Muscle of leg (tissue), 11 donors: ENCODE results near the gene PPP1CA. TPM values are rescaled to one million over a fixed set of nuclear protein-coding genes. Genes with fewer than 3 reads are reported as not detected.
A peak's percentile ranks its signal among the peaks of the same experiment; 100 is the strongest.

ENCODE experiments used
- DNase-seq: peaks from one replicate; pipeline ENCODE4 v3.0.0; 2013
- H3K27ac ChIP-seq: one replicate; pipeline ENCODE4 v1.5.1; 2013; ENCODE audit warnings: mild to moderate bottlenecking, low read length, control low read depth
- H3K27me3 ChIP-seq: one replicate; pipeline ENCODE4 v1.6.1; 2013; ENCODE audit warnings: low read length; ENCODE audit not compliant: control insufficient read depth, insufficient read depth
- H3K36me3 ChIP-seq: one replicate; pipeline ENCODE4 v1.6.1; 2013; ENCODE audit warnings: low read length; ENCODE audit not compliant: control insufficient read depth, insufficient read depth
- H3K4me1 ChIP-seq: one replicate; pipeline ENCODE4 v1.6.1; 2013; ENCODE audit warnings: low read length; ENCODE audit not compliant: control insufficient read depth, insufficient read depth
- H3K4me3 ChIP-seq: one replicate; pipeline ENCODE4 v1.5.1; 2013; ENCODE audit warnings: low read length, control low read depth
- H3K9me3 ChIP-seq: replicated peaks from 2 replicates; pipeline ENCODE4 v1.6.1; 2013; ENCODE audit warnings: low read depth, low read length; ENCODE audit not compliant: control insufficient read depth
- WGBS: methylation state at CpG from one replicate; pipeline ENCODE4 v1.1.5; 2013; ENCODE audit warnings: missing lambda C conversion rate; ENCODE audit not compliant: insufficient coverage; 5-methylcytosine and 5-hydroxymethylcytosine counted together
- polyA plus RNA-seq, 8 donors: library from polyadenylated mRNA; unstranded; fragments of 120-200 nt; gene quantifications; one replicate each; pipeline versions ENCODE4 v1.2.1 to v1.2.3, GENCODE V29; 2013; ENCODE audit warnings: inconsistent platforms in 1 of 8, low replicate concordance in 1 of 8; ENCODE audit not compliant: insufficient read length in 8 of 8, insufficient read depth in 1 of 8
- total RNA-seq: library from RNA; stranded (reverse); fragments of 120-200 nt; gene quantifications from one replicate; pipeline ENCODE4 v1.2.4, GENCODE V29; 2013

PPP1CA gene
- total and polyA plus RNA-seq, 9 donors, result 127 to 150 (median 141) TPM

- Histone ChIP-seq H3K27me3 (no peaks in the 10 kb centered on the region), H3K4me1 (peaks cover 32% of the 10 kb centered on the region), H3K9me3 (no peaks in the 10 kb centered on the region), H3K27ac (no peak overlapping the region), H3K36me3 (peaks cover 38% of the 10 kb centered on the region), H3K4me3 (no peak overlapping the region)
- no peak for DNase-seq
- 85% methylated on average over 21 of the region's 21 CpGs for WGBS
Observed at GRCh38 chr11:67441098-67441563, 39.5 kb upstream of the PPP1CA start.

- Histone ChIP-seq H3K4me1 (peaks cover 33% of the 10 kb centered on the region), H3K9me3 (no peaks in the 10 kb centered on the region), H3K36me3 (peaks cover 43% of the 10 kb centered on the region), H3K27me3 (no peaks in the 10 kb centered on the region), H3K27ac (peak overlapping the region; percentile 7), H3K4me3 (no peak overlapping the region)
- 75% methylated on average over 17 of the region's 17 CpGs for WGBS
- DNase-seq, result no peak
Observed at GRCh38 chr11:67440229-67441097, 38.8 kb upstream of the PPP1CA start.

- Histone ChIP-seq H3K4me3 (no peak overlapping the region), H3K4me1 (peaks cover 34% of the 10 kb centered on the region), H3K36me3 (peaks cover 51% of the 10 kb centered on the region), H3K27ac (peak overlapping the region; percentile 7), H3K9me3 (no peaks in the 10 kb centered on the region), H3K27me3 (no peaks in the 10 kb centered on the region)
- WGBS, result 77% methylated on average over 13 of the region's 31 CpGs
- DNase-seq, result no peak
Observed at GRCh38 chr11:67439321-67440228, 37.9 kb upstream of the PPP1CA start.

GRCh38 chr11:67438158-67438902 lies 36.7 kb upstream of the PPP1CA start:
- H3K4me1 ChIP-seq, result peaks cover 34% of the 10 kb centered on the region
- 68% methylated on average over 20 of the region's 41 CpGs for WGBS
- no peak for DNase-seq
- H3K27me3 ChIP-seq, result no peaks in the 10 kb centered on the region
- H3K9me3 ChIP-seq, result no peaks in the 10 kb centered on the region
- peak overlapping the region; percentile 10 for H3K4me3 ChIP-seq
- no peak overlapping the region for H3K27ac ChIP-seq
- peaks cover 63% of the 10 kb centered on the region for H3K36me3 ChIP-seq

- H3K4me1 ChIP-seq, result peaks cover 31% of the 10 kb centered on the region
- WGBS, result 55% methylated on average over 3 of the region's 3 CpGs
- peak overlapping the region; percentile 10 for H3K4me3 ChIP-seq
- no peak for DNase-seq
- no peak overlapping the region for H3K27ac ChIP-seq
- H3K9me3 ChIP-seq, result no peaks in the 10 kb centered on the region
- H3K36me3 ChIP-seq, result peaks cover 69% of the 10 kb centered on the region
- no peaks in the 10 kb centered on the region for H3K27me3 ChIP-seq
Observed at GRCh38 chr11:67437809-67438157, 36.1 kb upstream of the PPP1CA start.

GRCh38 chr11:67437082-67437808 lies 35.6 kb upstream of the PPP1CA start, which contains the start of gene PTPRCAP:
Gene PTPRCAP (minus strand): TSS chr11:67437682. CDS start chr11:67437619, 63 bp downstream.
- peak within 1 kb of the TSS; percentile 17 for H3K27ac ChIP-seq
- H3K4me3 ChIP-seq, result peak within 1 kb of the TSS; percentile 10
- 63% methylated on average over 13 of the region's 26 CpGs for WGBS
- H3K4me1 ChIP-seq, result peaks cover 25% of the 10 kb centered on the region
- peaks cover 74% of the 10 kb centered on the region for H3K36me3 ChIP-seq
- no peaks in the 10 kb centered on the region for H3K9me3 ChIP-seq
- no peaks in the 10 kb centered on the region for H3K27me3 ChIP-seq
- DNase-seq, result no peak

- Histone ChIP-seq H3K27me3 (no peaks in the 10 kb centered on the region), H3K36me3 (peaks cover 75% of the 10 kb centered on the region), H3K27ac (peak overlapping the region; percentile 20), H3K4me3 (no peak overlapping the region), H3K9me3 (no peaks in the 10 kb centered on the region), H3K4me1 (peaks cover 23% of the 10 kb centered on the region)
- 19% methylated on average over 4 of the region's 6 CpGs for WGBS
- no peak for DNase-seq
Observed at GRCh38 chr11:67436459-67437081, 34.9 kb upstream of the PPP1CA start.

GRCh38 chr11:67435727-67436458 lies 34.2 kb upstream of the PPP1CA start:
- H3K4me1 ChIP-seq, result peaks cover 23% of the 10 kb centered on the region
- WGBS, result 86% methylated on average over 38 of the region's 38 CpGs
- no peak for DNase-seq
- H3K27ac ChIP-seq, result peak overlapping the region; percentile 20
- no peak overlapping the region for H3K4me3 ChIP-seq
- H3K36me3 ChIP-seq, result peaks cover 77% of the 10 kb centered on the region
- H3K9me3 ChIP-seq, result no peaks in the 10 kb centered on the region
- no peaks in the 10 kb centered on the region for H3K27me3 ChIP-seq
